A549 (cell line): ENCODE results near the gene TANGO2.

Experiments used
- BHLHE40 ChIP-seq: IDR thresholded peaks from 2 replicates; pipeline ENCODE4 v1.6.1; 2012; ENCODE audit warnings: low read depth, low read length, inconsistent platforms
- HDAC2 ChIP-seq: fragments of 200-600 bp; sonication (generic); IDR thresholded peaks from 2 replicates; pipeline ENCODE4 v1.6.1; 2016
- POLR2AphosphoS2 ChIP-seq: conservative IDR thresholded peaks from 2 replicates; pipeline ENCODE4 v1.6.1; 2012; ENCODE audit warnings: low read length, improper control_type of control experiment, inconsistent platforms
- SMC3 ChIP-seq: fragments of >200 bp; sonication (Bioruptor Twin); formaldehyde crosslinking; IDR thresholded peaks from 3 replicates; pipeline ENCODE4 v1.6.1; 2018; ENCODE audit warnings: inconsistent platforms
- TF ChIP-seq, protein P1 (sequence below): fragments of >200 bp; sonication (Bioruptor Twin); formaldehyde crosslinking; IDR thresholded peaks from 3 replicates; pipeline ENCODE4 v1.5.1; 2016

DNA sequence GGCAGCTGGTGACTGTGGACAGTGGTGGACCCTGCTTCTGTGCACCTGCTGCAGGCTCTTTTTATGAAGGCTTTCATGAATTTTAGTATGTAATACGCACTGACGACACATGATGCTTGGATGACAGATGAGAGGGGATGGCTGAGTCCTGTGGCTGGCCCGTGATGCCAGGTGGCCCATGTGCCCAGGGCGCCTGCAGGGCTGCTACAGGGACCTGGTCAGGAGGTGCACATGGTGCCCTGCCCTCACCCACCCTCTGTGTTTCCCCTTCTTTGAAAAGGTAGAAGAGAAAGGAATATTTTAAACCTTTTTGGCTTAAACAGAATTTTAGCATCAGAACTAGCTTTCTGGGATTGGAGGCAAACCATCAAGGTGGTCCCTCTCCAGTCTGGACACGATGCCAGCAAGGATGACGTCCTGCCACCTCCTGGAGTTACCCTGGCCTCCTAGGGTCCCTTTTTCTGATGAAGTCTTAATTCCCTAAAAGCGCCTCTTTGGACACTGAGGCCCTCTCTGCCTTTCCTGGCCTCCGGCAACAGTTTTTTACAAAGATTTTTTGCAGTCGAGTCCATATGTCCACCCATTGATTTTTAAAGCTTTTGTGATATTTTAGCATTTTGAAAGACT lies 89.6 kb downstream of the TANGO2 start:
- TF ChIP-seq POLR2AphosphoS2 (no peak), HDAC2 (no peak), SMC3 (no peak), BHLHE40 (no peak)
- TF ChIP-seq, protein P1, sequence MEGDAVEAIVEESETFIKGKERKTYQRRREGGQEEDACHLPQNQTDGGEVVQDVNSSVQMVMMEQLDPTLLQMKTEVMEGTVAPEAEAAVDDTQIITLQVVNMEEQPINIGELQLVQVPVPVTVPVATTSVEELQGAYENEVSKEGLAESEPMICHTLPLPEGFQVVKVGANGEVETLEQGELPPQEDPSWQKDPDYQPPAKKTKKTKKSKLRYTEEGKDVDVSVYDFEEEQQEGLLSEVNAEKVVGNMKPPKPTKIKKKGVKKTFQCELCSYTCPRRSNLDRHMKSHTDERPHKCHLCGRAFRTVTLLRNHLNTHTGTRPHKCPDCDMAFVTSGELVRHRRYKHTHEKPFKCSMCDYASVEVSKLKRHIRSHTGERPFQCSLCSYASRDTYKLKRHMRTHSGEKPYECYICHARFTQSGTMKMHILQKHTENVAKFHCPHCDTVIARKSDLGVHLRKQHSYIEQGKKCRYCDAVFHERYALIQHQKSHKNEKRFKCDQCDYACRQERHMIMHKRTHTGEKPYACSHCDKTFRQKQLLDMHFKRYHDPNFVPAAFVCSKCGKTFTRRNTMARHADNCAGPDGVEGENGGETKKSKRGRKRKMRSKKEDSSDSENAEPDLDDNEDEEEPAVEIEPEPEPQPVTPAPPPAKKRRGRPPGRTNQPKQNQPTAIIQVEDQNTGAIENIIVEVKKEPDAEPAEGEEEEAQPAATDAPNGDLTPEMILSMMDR = no peak
